RWPE2 (cell line): ENCODE results near the gene UQCRC1.

ENCODE experiments used
- ATAC-seq: fragments of 200-7000 bp; cut with Tn5 transposase; 3 replicates; pipeline ENCODE4 v1.9.1; 2021; ENCODE audit warnings: low read depth
- DNase-seq: peaks from one replicate; pipeline ENCODE4 v3.0.0-alpha.2; 2020; ENCODE audit warnings: low spot score
- H3K27ac ChIP-seq: fragments of 450-650 bp; 2 replicates; pipeline ENCODE4 v1.5.1; 2017; ENCODE audit warnings: mild to moderate bottlenecking; ENCODE audit not compliant: poor library complexity, severe bottlenecking
- H3K27me3 ChIP-seq: fragments of 250-450 bp; sonication (Bioruptor Pico); 2 replicates; pipeline ENCODE4 v1.5.1; 2021; ENCODE audit warnings: mild to moderate bottlenecking, moderate library complexity; ENCODE audit not compliant: insufficient read depth, poor library complexity, severe bottlenecking
- H3K36me3 ChIP-seq: fragments of 250-450 bp; sonication (Bioruptor Pico); 2 replicates; pipeline ENCODE4 v1.5.1; 2020; ENCODE audit warnings: low read depth, mild to moderate bottlenecking, moderate library complexity
- H3K4me1 ChIP-seq: fragments of 250-450 bp; sonication (Bioruptor Pico); 2 replicates; pipeline ENCODE4 v1.5.1; 2021; ENCODE audit warnings: mild to moderate bottlenecking, moderate library complexity; ENCODE audit not compliant: insufficient read depth, poor library complexity, severe bottlenecking
- H3K4me3 ChIP-seq: fragments of 250-450 bp; sonication (Bioruptor Pico); 2 replicates; pipeline ENCODE4 v1.5.1; 2021; ENCODE audit warnings: mild to moderate bottlenecking, moderate library complexity; ENCODE audit not compliant: severe bottlenecking
- H3K9me3 ChIP-seq: fragments of 250-450 bp; sonication (Bioruptor Pico); 2 replicates; pipeline ENCODE4 v1.5.1; 2021; ENCODE audit warnings: mild to moderate bottlenecking, moderate library complexity; ENCODE audit not compliant: severe bottlenecking
- TF ChIP-seq, protein P1 (sequence below): fragments of 450-650 bp; IDR thresholded peaks from one replicate; pipeline ENCODE4 v1.5.1; 2017; ENCODE audit warnings: mild to moderate bottlenecking, moderate library complexity; ENCODE audit not compliant: poor library complexity, severe bottlenecking

The UQCRC1 gene

GRCh38 chr3:48588230-48588629 lies 21.2 kb downstream of the UQCRC1 start:
- TF ChIP-seq, protein P1, sequence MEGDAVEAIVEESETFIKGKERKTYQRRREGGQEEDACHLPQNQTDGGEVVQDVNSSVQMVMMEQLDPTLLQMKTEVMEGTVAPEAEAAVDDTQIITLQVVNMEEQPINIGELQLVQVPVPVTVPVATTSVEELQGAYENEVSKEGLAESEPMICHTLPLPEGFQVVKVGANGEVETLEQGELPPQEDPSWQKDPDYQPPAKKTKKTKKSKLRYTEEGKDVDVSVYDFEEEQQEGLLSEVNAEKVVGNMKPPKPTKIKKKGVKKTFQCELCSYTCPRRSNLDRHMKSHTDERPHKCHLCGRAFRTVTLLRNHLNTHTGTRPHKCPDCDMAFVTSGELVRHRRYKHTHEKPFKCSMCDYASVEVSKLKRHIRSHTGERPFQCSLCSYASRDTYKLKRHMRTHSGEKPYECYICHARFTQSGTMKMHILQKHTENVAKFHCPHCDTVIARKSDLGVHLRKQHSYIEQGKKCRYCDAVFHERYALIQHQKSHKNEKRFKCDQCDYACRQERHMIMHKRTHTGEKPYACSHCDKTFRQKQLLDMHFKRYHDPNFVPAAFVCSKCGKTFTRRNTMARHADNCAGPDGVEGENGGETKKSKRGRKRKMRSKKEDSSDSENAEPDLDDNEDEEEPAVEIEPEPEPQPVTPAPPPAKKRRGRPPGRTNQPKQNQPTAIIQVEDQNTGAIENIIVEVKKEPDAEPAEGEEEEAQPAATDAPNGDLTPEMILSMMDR = no peak
- ATAC-seq (no peak), DNase-seq (no peak)
- Histone ChIP-seq H3K36me3 (peaks cover 100% of the 10 kb centered on the region), H3K27me3 (no peaks in the 10 kb centered on the region), H3K27ac (no peak overlapping the region), H3K9me3 (no peaks in the 10 kb centered on the region), H3K4me3 (no peak overlapping the region), H3K4me1 (no peaks in the 10 kb centered on the region)

DNA sequence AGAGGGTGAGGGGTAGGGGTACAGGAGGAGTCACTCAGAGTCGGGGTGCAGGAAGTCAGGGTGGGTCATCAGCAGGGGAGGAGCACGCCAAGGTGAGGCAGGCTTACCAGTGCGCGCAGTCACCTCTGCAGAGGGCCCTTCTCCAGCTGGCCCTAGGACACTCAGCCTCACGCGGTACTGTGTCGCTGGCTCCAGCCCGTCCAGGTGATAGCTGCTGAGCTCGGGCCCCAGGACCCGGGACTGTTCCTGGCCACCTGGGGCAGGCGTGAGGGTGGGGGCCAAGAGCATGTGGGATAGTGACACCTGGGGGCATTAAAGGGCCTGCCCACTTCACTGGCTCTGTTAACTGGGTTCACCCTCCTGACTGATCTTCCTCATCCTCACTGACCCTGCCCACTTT lies 21.8 kb downstream of the UQCRC1 start:
- no peak overlapping the region for H3K4me3 ChIP-seq
- no peaks in the 10 kb centered on the region for H3K27me3 ChIP-seq
- no peaks in the 10 kb centered on the region for H3K9me3 ChIP-seq
- DNase-seq = no peak
- H3K4me1 ChIP-seq = no peaks in the 10 kb centered on the region
- peaks cover 100% of the 10 kb centered on the region for H3K36me3 ChIP-seq
- TF ChIP-seq, protein P1 = no peak
- no peak for ATAC-seq
- no peak overlapping the region for H3K27ac ChIP-seq

GRCh38 chr3:48585411-48585810 lies 24.0 kb downstream of the UQCRC1 start:
- no peak for ATAC-seq
- TF ChIP-seq, protein P1 = no peak
- H3K27me3 ChIP-seq = no peaks in the 10 kb centered on the region
- no peak overlapping the region for H3K4me3 ChIP-seq
- no peak overlapping the region for H3K27ac ChIP-seq
- peaks cover 100% of the 10 kb centered on the region for H3K36me3 ChIP-seq
- no peaks in the 10 kb centered on the region for H3K9me3 ChIP-seq
- DNase-seq = no peak
- no peaks in the 10 kb centered on the region for H3K4me1 ChIP-seq

DNA sequence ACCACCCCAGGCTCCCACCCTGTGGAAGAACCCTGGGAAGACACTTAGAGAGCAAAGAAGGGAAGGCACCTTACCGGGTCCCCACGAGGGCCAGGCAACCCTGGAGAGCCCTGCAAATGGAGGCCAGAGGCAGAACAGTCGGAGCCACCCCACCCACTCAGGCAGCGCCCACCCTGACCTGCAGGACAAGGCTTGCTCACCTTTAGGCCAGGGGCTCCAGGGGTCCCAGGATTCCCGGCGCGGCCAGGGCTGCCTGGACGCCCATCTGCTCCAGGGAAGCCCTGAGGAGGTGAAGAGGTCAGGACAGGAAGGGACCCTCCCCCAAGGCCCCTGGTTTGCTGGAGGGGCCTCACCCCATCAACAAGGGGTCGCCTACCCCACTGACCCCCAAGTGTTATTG lies 24.6 kb downstream of the UQCRC1 start:
- H3K4me3 ChIP-seq = no peak overlapping the region
- DNase-seq (no peak), ATAC-seq (no peak)
- no peaks in the 10 kb centered on the region for H3K9me3 ChIP-seq
- H3K27me3 ChIP-seq = no peaks in the 10 kb centered on the region
- H3K36me3 ChIP-seq = peaks cover 100% of the 10 kb centered on the region
- no peaks in the 10 kb centered on the region for H3K4me1 ChIP-seq
- TF ChIP-seq, protein P1 = no peak
- H3K27ac ChIP-seq = no peak overlapping the region

DNA sequence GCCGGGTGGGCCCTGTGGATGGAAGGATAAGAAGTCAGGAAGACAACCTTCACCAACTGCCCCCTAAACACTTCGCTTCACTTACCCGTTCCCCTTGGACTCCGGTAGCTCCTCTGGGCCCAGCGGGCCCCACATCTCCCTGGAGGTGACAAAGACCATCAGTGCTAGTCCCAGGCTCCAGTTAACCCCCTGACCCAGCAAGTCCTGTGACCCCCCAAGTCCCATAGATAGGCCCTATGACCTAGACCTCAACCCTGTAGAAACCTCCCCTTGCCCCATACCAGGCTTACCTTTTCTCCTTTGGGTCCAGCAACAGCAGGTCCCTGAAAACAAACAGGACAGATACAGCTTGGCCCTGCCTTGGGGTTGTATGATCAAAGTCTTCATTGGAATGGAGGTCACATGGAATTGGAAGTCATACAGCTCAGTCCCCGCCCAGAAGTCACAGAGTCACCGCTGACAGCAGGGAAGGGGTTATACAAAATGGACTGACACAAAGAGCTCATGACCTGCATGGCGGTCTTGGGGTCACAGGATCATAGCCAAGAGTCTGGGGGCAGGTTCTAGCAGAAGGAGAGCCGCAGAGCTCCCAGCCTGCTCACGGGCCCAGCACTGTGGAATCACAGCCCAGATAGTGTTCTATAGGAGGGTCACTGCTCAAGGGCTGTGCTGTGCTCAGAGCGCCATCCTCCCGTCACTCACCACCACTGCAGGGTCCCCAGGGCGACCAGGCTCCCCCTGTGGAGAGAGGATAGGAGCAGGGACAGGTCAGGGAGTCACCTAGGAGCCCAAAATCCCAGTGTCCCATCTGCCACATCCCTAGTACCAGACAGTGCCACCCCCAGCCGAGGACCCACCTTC lies 27.6 kb downstream of the UQCRC1 start:
- no peaks in the 10 kb centered on the region for H3K9me3 ChIP-seq
- no peak overlapping the region for H3K27ac ChIP-seq
- DNase-seq (no peak), ATAC-seq (no peak)
- no peaks in the 10 kb centered on the region for H3K4me1 ChIP-seq
- no peaks in the 10 kb centered on the region for H3K27me3 ChIP-seq
- no peak overlapping the region for H3K4me3 ChIP-seq
- peaks cover 100% of the 10 kb centered on the region for H3K36me3 ChIP-seq
- TF ChIP-seq, protein P1 = no peak
